ENCODE measurements around the gene UBASH3A.

- TF ChIP-seq CTCF (IDR thresholded peaks at IDR 0.05) (no peak), POLR2A (IDR thresholded peaks at IDR 0.05) (no peak), POLR2AphosphoS5 (IDR thresholded peaks at IDR 0.05) (no peak), EP300 (IDR thresholded peaks at IDR 0.05) (no peak)
Measured at GRCh38 chr21:42406201-42406621, 2.5 kb downstream of the UBASH3A start.
